Panc1 (cell line): ENCODE data around the gene FNIP2. TPM values are rescaled to one million over a fixed set of nuclear protein-coding genes. Genes with fewer than 3 reads are reported as not detected.

ENCODE experiments used
- ATAC-seq: fragments of 200-7000 bp; cut with Tn5 transposase; 2 replicates; pipeline ENCODE4 v1.9.1; 2020; ENCODE audit warnings: mild to moderate bottlenecking, moderate library complexity
- BruUV-seq: library from RNA; stranded (reverse); fragments of 400-500 nt; replicated peaks from 2 replicates; lab custom pipeline; 2021; lab: Mats Ljungman, UMichigan
- CTCF ChIA-PET: fragments of 300-600 bp; sonication (Branson Sonifier 250); formaldehyde crosslinking; loops from one replicate; lab custom pipeline; 2022; ENCODE audit warnings: antibody characterized with exemption; lab: Charles Lee
- POLR2A ChIA-PET: fragments of 300-600 bp; sonication (Branson Sonifier 250); formaldehyde crosslinking; loops from one replicate; lab custom pipeline; 2022; ENCODE audit warnings: antibody characterized with exemption; lab: Charles Lee
- DNase-seq: peaks from one replicate; pipeline ENCODE4 v3.0.0-alpha.2; 2010; ENCODE audit warnings: low read depth, low spot score
- H3K27ac ChIP-seq: 2 replicates; pipeline ENCODE4 v1.5.1; 2011; ENCODE audit warnings: mild to moderate bottlenecking, low read length, inconsistent platforms
- H3K27me3 ChIP-seq: fragments of 200-500 bp; sonication (Bioruptor generic); 2 replicates; pipeline ENCODE4 v1.6.0; 2014; ENCODE audit warnings: low read length, inconsistent platforms; ENCODE audit not compliant: control insufficient read depth, insufficient read depth
- H3K36me3 ChIP-seq: fragments of 200-500 bp; sonication (Bioruptor generic); 2 replicates; pipeline ENCODE4 v1.5.1; 2014; ENCODE audit warnings: inconsistent platforms, mild to moderate bottlenecking, low read length, moderate library complexity; ENCODE audit not compliant: control insufficient read depth, insufficient read depth
- H3K4me1 ChIP-seq: 2 replicates; pipeline ENCODE4 v1.5.1; 2011; ENCODE audit warnings: inconsistent platforms, mild to moderate bottlenecking, low read length, moderate library complexity; ENCODE audit not compliant: control insufficient read depth, insufficient read depth
- H3K4me3 ChIP-seq, 2 experiments: 2 replicates each; pipeline ENCODE4 v1.5.1; 2011 to 2012; ENCODE audit warnings: low read depth in 2 of 2, low read length in 2 of 2, mild to moderate bottlenecking in 2 of 2, inconsistent platforms in 1 of 2, moderate library complexity in 1 of 2
- H3K9me3 ChIP-seq: fragments of 200-500 bp; sonication (Bioruptor generic); 2 replicates; pipeline ENCODE4 v1.5.1; 2014; ENCODE audit warnings: low read depth, mild to moderate bottlenecking, inconsistent platforms, low read length, moderate library complexity; ENCODE audit not compliant: control insufficient read depth, insufficient read depth
- CTCF ChIP-seq: fragments of 450-650 bp; IDR thresholded peaks from 2 replicates; pipeline ENCODE4 v1.5.1; 2017; ENCODE audit warnings: mild to moderate bottlenecking
- SIN3A ChIP-seq: IDR thresholded peaks from 2 replicates; pipeline ENCODE4 v1.6.1; 2012; ENCODE audit warnings: low read depth, mild to moderate bottlenecking, low read length, moderate library complexity, borderline replicate concordance; ENCODE audit not compliant: insufficient read depth
- TCF7L2 ChIP-seq: IDR thresholded peaks from 2 replicates; pipeline ENCODE4 v1.6.1; 2011; ENCODE audit warnings: mild to moderate bottlenecking, low read depth, low read length, inconsistent platforms
- in situ Hi-C: cut with HindIII; loops from 2 replicates; pipeline ENCODE4 v1.10.0; 2016; ENCODE audit warnings: low sequenced_read_pairs, low pct_unique_long_range_greater_than_20kb
- intact Hi-C: fragments of 100-400 bp; cut with micrococcal nuclease; formaldehyde crosslinking; loops from one replicate; pipeline ENCODE4 v1.10.0; 2022; ENCODE audit not compliant: unreplicated experiment
- total RNA-seq: library from RNA; stranded (reverse); gene quantifications from one replicate; pipeline ENCODE4 v1.2.1, GENCODE V29; 2021; ENCODE audit not compliant: unreplicated experiment

The FNIP2 gene
- total RNA-seq, 1 experiment from 2014 or later, result 17.7 TPM

GRCh38 chr4:158769175-158769921 lies 522 bp downstream of the FNIP2 start:
- no peaks in the 10 kb centered on the region; the same call in 1 of the 2 replicates for H3K36me3 ChIP-seq
- 0 out of 2 replicates have a peak, but pooled peaks have one; percentile 39 for TF ChIP-seq SIN3A
- TF ChIP-seq TCF7L2, result no peak
- H3K9me3 ChIP-seq, result no peaks in the 10 kb centered on the region
- H3K4me3 ChIP-seq, result peak overlapping the region; percentile 76 to 78
- H3K4me1 ChIP-seq, result peaks cover 20% of the 10 kb centered on the region
- peak; percentile 70 for ATAC-seq
- intact Hi-C loops, result no loop called here
- CTCF ChIA-PET, result no interaction called here
- no peak for DNase-seq
- no TSS peak for BruUV-seq
- H3K27ac ChIP-seq, result peak overlapping the region; percentile 68
- in situ Hi-C loops, result no loop called here
- no peaks in the 10 kb centered on the region for H3K27me3 ChIP-seq
- POLR2A ChIA-PET, result no interaction called here

GRCh38 chr4:158770671-158771070 lies 1.8 kb downstream of the FNIP2 start:
- ChIA-PET POLR2A (no interaction called here), CTCF (no interaction called here)
- no peak for TF ChIP-seq CTCF
- no peak for TF ChIP-seq SIN3A
- no TSS peak for BruUV-seq
- Histone ChIP-seq H3K4me3 (peak overlapping the region in 1 of 2 experiments; percentile 78; a peak in 1 of 4 replicates), H3K27ac (no peak overlapping the region), H3K4me1 (peaks cover 30% of the 10 kb centered on the region), H3K9me3 (no peaks in the 10 kb centered on the region), H3K36me3 (no peaks in the 10 kb centered on the region; the same call in 1 of the 2 replicates), H3K27me3 (no peaks in the 10 kb centered on the region)
- in situ Hi-C loops (no loop called here), intact Hi-C loops (loop anchor here (10.0 kb wide), 1 partner anchor 84 kb away; no protein-coding TSS in a partner anchor)
- ATAC-seq (no peak), DNase-seq (no peak)

GRCh38 chr4:158771776-158772175 lies 3.0 kb downstream of the FNIP2 start:
- H3K27me3 ChIP-seq, result no peaks in the 10 kb centered on the region
- H3K4me3 ChIP-seq, result no peak overlapping the region
- ChIA-PET CTCF (no interaction called here), POLR2A (no interaction called here)
- peaks cover 34% of the 10 kb centered on the region for H3K4me1 ChIP-seq
- H3K27ac ChIP-seq, result peak overlapping the region; percentile 23; the same call in 1 of the 2 replicates
- in situ Hi-C loops, result no loop called here
- no peak for DNase-seq
- intact Hi-C loops, result loop anchor here (10.0 kb wide), 1 partner anchor 83 kb away; no protein-coding TSS in a partner anchor
- no TSS peak for BruUV-seq
- no peaks in the 10 kb centered on the region; the same call in 1 of the 2 replicates for H3K36me3 ChIP-seq
- ATAC-seq, result no peak
- no peaks in the 10 kb centered on the region for H3K9me3 ChIP-seq
- TF ChIP-seq CTCF, result no peak
